ENCODE data around the gene LDLRAD4.

The LDLRAD4 gene

GRCh38 chr18:13563390-13563805, 344.8 kb downstream of the LDLRAD4 start:
- Histone ChIP-seq H3K9me3 (ENCODE audit: control insufficient read depth, low read length) (no peaks in the 10 kb centered on the region), H3K14ac (ENCODE audit: low read length in 2 of 2) (no peak overlapping the region), H3K36me3 (ENCODE audit: control insufficient read depth in 1 of 2, insufficient read depth in 2 of 2, low read depth in 1 of 2, low read length in 2 of 2) (no peaks in the 10 kb centered on the region), H3K4me2 (ENCODE audit: low read length, poor library complexity, severe bottlenecking) (no peak overlapping the region), H4K91ac (ENCODE audit: low read length) (no peak overlapping the region), H3K9ac (ENCODE audit: low read length) (no peak overlapping the region), H3K4me1 (ENCODE audit: control insufficient read depth, insufficient read depth, low read depth, low read length) (no peaks in the 10 kb centered on the region), H2BK15ac (ENCODE audit: low read depth, poor library complexity, severe bottlenecking) (no peak overlapping the region), H3K4ac (ENCODE audit: low read depth in 1 of 2, low read length in 2 of 2) (no peak overlapping the region), H2AFZ (ENCODE audit: low read depth, low read length) (no peak overlapping the region), H2BK5ac (ENCODE audit: low read depth, low read length, poor library complexity, severe bottlenecking) (no peak overlapping the region), H3K79me1 (replicated peaks; ENCODE audit: low read length, poor library complexity, severe bottlenecking) (no peaks in the 10 kb centered on the region), H2BK120ac (ENCODE audit: low read depth, low read length) (no peak overlapping the region), H3K4me3 (ENCODE audit: insufficient read depth in 1 of 2, low read depth in 1 of 2, low read length in 2 of 2) (no peak overlapping the region), H3K23ac (ENCODE audit: low read length in 2 of 2) (no peak overlapping the region), H2AK5ac (ENCODE audit: low read length, severe bottlenecking) (no peak overlapping the region), H2BK12ac (ENCODE audit: low read length in 2 of 2) (no peak overlapping the region), H3K27me3 (ENCODE audit: control insufficient read depth in 1 of 2, insufficient read depth in 1 of 2, low read length in 2 of 2) (peaks cover 0 to 8% of the 10 kb centered on the region in 2 experiments), H3K27ac (ENCODE audit: low read length, poor library complexity, severe bottlenecking) (no peak overlapping the region), H3K18ac (ENCODE audit: low read depth in 1 of 2, low read length in 2 of 2) (no peak overlapping the region), H4K8ac (ENCODE audit: low read length) (no peak overlapping the region)
- DNase-seq = peak; percentile 4
- 56% methylated on average over 9 of the region's 9 CpGs for WGBS

GRCh38 chr18:13564579-13564978, 346.0 kb downstream of the LDLRAD4 start:
- Histone ChIP-seq H4K8ac (ENCODE audit: low read length) (no peak overlapping the region), H3K4me1 (ENCODE audit: control insufficient read depth, insufficient read depth, low read depth, low read length) (no peaks in the 10 kb centered on the region), H3K4me3 (ENCODE audit: insufficient read depth in 1 of 2, low read depth in 1 of 2, low read length in 2 of 2) (no peak overlapping the region), H3K36me3 (ENCODE audit: control insufficient read depth in 1 of 2, insufficient read depth in 2 of 2, low read depth in 1 of 2, low read length in 2 of 2) (no peaks in the 10 kb centered on the region), H2BK5ac (ENCODE audit: low read depth, low read length, poor library complexity, severe bottlenecking) (no peak overlapping the region), H3K27me3 (ENCODE audit: control insufficient read depth in 1 of 2, insufficient read depth in 1 of 2, low read length in 2 of 2) (peaks cover 0 to 8% of the 10 kb centered on the region in 2 experiments), H3K14ac (ENCODE audit: low read length in 2 of 2) (no peak overlapping the region), H4K91ac (ENCODE audit: low read length) (no peak overlapping the region), H3K4me2 (ENCODE audit: low read length, poor library complexity, severe bottlenecking) (no peak overlapping the region), H3K18ac (ENCODE audit: low read depth in 1 of 2, low read length in 2 of 2) (no peak overlapping the region), H2BK120ac (ENCODE audit: low read depth, low read length) (no peak overlapping the region), H3K4ac (ENCODE audit: low read depth in 1 of 2, low read length in 2 of 2) (no peak overlapping the region), H3K79me1 (replicated peaks; ENCODE audit: low read length, poor library complexity, severe bottlenecking) (no peaks in the 10 kb centered on the region), H2BK12ac (ENCODE audit: low read length in 2 of 2) (no peak overlapping the region), H3K23ac (ENCODE audit: low read length in 2 of 2) (no peak overlapping the region), H3K9ac (ENCODE audit: low read length) (no peak overlapping the region), H3K9me3 (ENCODE audit: control insufficient read depth, low read length) (no peaks in the 10 kb centered on the region), H3K27ac (ENCODE audit: low read length, poor library complexity, severe bottlenecking) (no peak overlapping the region), H2BK15ac (ENCODE audit: low read depth, poor library complexity, severe bottlenecking) (no peak overlapping the region), H2AFZ (ENCODE audit: low read depth, low read length) (no peak overlapping the region), H2AK5ac (ENCODE audit: low read length, severe bottlenecking) (no peak overlapping the region)
- WGBS = 86% methylated on average over 13 of the region's 13 CpGs
- DNase-seq = no peak

- no peak overlapping the region for H3K4me3 ChIP-seq (ENCODE audit: insufficient read depth in 1 of 2, low read depth in 1 of 2, low read length in 2 of 2)
- H2BK15ac ChIP-seq (ENCODE audit: low read depth, poor library complexity, severe bottlenecking) = no peak overlapping the region
- H4K8ac ChIP-seq (ENCODE audit: low read length) = no peak overlapping the region
- H3K9me3 ChIP-seq (ENCODE audit: control insufficient read depth, low read length) = no peaks in the 10 kb centered on the region
- H3K4ac ChIP-seq (ENCODE audit: low read depth in 1 of 2, low read length in 2 of 2) = no peak overlapping the region
- H2BK12ac ChIP-seq (ENCODE audit: low read length in 2 of 2) = no peak overlapping the region
- no peak overlapping the region for H2BK120ac ChIP-seq (ENCODE audit: low read depth, low read length)
- 88% methylated on average over 17 of the region's 17 CpGs for WGBS
- no peak overlapping the region for H3K14ac ChIP-seq (ENCODE audit: low read length in 2 of 2)
- H4K91ac ChIP-seq (ENCODE audit: low read length) = no peak overlapping the region
- no peak overlapping the region for H2AK5ac ChIP-seq (ENCODE audit: low read length, severe bottlenecking)
- no peak overlapping the region for H3K4me2 ChIP-seq (ENCODE audit: low read length, poor library complexity, severe bottlenecking)
- H3K27me3 ChIP-seq (ENCODE audit: control insufficient read depth in 1 of 2, insufficient read depth in 1 of 2, low read length in 2 of 2) = peaks cover 0 to 8% of the 10 kb centered on the region in 2 experiments
- no peak for DNase-seq
- no peak overlapping the region for H2BK5ac ChIP-seq (ENCODE audit: low read depth, low read length, poor library complexity, severe bottlenecking)
- no peak overlapping the region for H3K18ac ChIP-seq (ENCODE audit: low read depth in 1 of 2, low read length in 2 of 2)
- H3K23ac ChIP-seq (ENCODE audit: low read length in 2 of 2) = no peak overlapping the region
- no peak overlapping the region for H3K27ac ChIP-seq (ENCODE audit: low read length, poor library complexity, severe bottlenecking)
- no peaks in the 10 kb centered on the region for H3K36me3 ChIP-seq (ENCODE audit: control insufficient read depth in 1 of 2, insufficient read depth in 2 of 2, low read depth in 1 of 2, low read length in 2 of 2)
- H3K4me1 ChIP-seq (ENCODE audit: control insufficient read depth, insufficient read depth, low read depth, low read length) = no peaks in the 10 kb centered on the region
- H3K9ac ChIP-seq (ENCODE audit: low read length) = no peak overlapping the region
- no peaks in the 10 kb centered on the region for H3K79me1 ChIP-seq (replicated peaks; ENCODE audit: low read length, poor library complexity, severe bottlenecking)
- H2AFZ ChIP-seq (ENCODE audit: low read depth, low read length) = no peak overlapping the region
Measured at GRCh38 chr18:13565228-13565627, 346.7 kb downstream of the LDLRAD4 start.

GRCh38 chr18:13566941-13567746, 348.6 kb downstream of the LDLRAD4 start:
- Histone ChIP-seq H3K9me3 (ENCODE audit: control insufficient read depth, low read length) (no peaks in the 10 kb centered on the region), H2AFZ (ENCODE audit: low read depth, low read length) (no peak overlapping the region), H3K4ac (ENCODE audit: low read depth in 1 of 2, low read length in 2 of 2) (no peak overlapping the region), H3K79me1 (replicated peaks; ENCODE audit: low read length, poor library complexity, severe bottlenecking) (no peaks in the 10 kb centered on the region), H4K8ac (ENCODE audit: low read length) (no peak overlapping the region), H3K14ac (ENCODE audit: low read length in 2 of 2) (no peak overlapping the region), H2AK5ac (ENCODE audit: low read length, severe bottlenecking) (no peak overlapping the region), H3K4me3 (ENCODE audit: insufficient read depth in 1 of 2, low read depth in 1 of 2, low read length in 2 of 2) (no peak overlapping the region), H3K18ac (ENCODE audit: low read depth in 1 of 2, low read length in 2 of 2) (no peak overlapping the region), H2BK12ac (ENCODE audit: low read length in 2 of 2) (no peak overlapping the region), H3K4me2 (ENCODE audit: low read length, poor library complexity, severe bottlenecking) (no peak overlapping the region), H3K27ac (ENCODE audit: low read length, poor library complexity, severe bottlenecking) (no peak overlapping the region), H3K9ac (ENCODE audit: low read length) (peak overlapping the region; percentile 71), H3K27me3 (ENCODE audit: control insufficient read depth in 1 of 2, insufficient read depth in 1 of 2, low read length in 2 of 2) (peaks cover 0 to 4% of the 10 kb centered on the region in 2 experiments), H3K36me3 (ENCODE audit: control insufficient read depth in 1 of 2, insufficient read depth in 2 of 2, low read depth in 1 of 2, low read length in 2 of 2) (no peaks in the 10 kb centered on the region), H3K23ac (ENCODE audit: low read length in 2 of 2) (no peak overlapping the region), H4K91ac (ENCODE audit: low read length) (no peak overlapping the region), H2BK120ac (ENCODE audit: low read depth, low read length) (no peak overlapping the region), H2BK5ac (ENCODE audit: low read depth, low read length, poor library complexity, severe bottlenecking) (no peak overlapping the region), H3K4me1 (ENCODE audit: control insufficient read depth, insufficient read depth, low read depth, low read length) (no peaks in the 10 kb centered on the region), H2BK15ac (ENCODE audit: low read depth, poor library complexity, severe bottlenecking) (no peak overlapping the region)
- no peak for DNase-seq
- WGBS = 36% methylated on average over 17 of the region's 18 CpGs

All from mesenchymal stem cell (in vitro differentiated cells and primary cell).